HepG2 (cell line): Measurements from ENCODE around the gene IRS1. TPM values are rescaled to one million over a fixed set of nuclear protein-coding genes. Genes with fewer than 3 reads are reported as not detected.
A peak's percentile ranks its signal among the peaks of the same experiment; 100 is the strongest.

ENCODE experiments used
- AHR ChIP-seq: IDR thresholded peaks from 2 replicates; pipeline ENCODE4 v1.6.1; 2018; ENCODE audit warnings: missing genetic modification reagents, missing compliant biosample characterization
- ATF7 ChIP-seq, 2 experiments: fragments of 450-650 bp in 1 of 2; sonication (generic) in 1 of 2; formaldehyde crosslinking in 1 of 2; IDR thresholded peaks; 2 replicates each; pipeline versions ENCODE4 v1.4.0 to v1.6.1; 2016 to 2020; ENCODE audit warnings: antibody characterized with exemption in 1 of 2, mild to moderate bottlenecking in 1 of 2, missing genetic modification reagents in 1 of 2
- FOSL1 ChIP-seq: sonication (generic); formaldehyde crosslinking; IDR thresholded peaks from 2 replicates; pipeline ENCODE4 v1.9.0; 2021; ENCODE audit warnings: missing genetic modification reagents, borderline replicate concordance
- NRL ChIP-seq: sonication (generic); formaldehyde crosslinking; IDR thresholded peaks from 2 replicates; pipeline ENCODE4 v1.5.0; 2020; ENCODE audit warnings: missing genetic modification reagents, mild to moderate bottlenecking, moderate library complexity, borderline replicate concordance
- SAP130 ChIP-seq: IDR thresholded peaks from 2 replicates; pipeline ENCODE4 v1.6.1; 2016; ENCODE audit warnings: low read depth
- SMYD3 ChIP-seq: sonication (generic); formaldehyde crosslinking; IDR thresholded peaks from 2 replicates; pipeline ENCODE4 v1.8.1; 2023; ENCODE audit warnings: mild to moderate bottlenecking, missing genetic modification reagents
- THAP11 ChIP-seq: IDR thresholded peaks from 2 replicates; pipeline ENCODE4 v1.6.1; 2016; ENCODE audit warnings: missing biosample characterization, missing genetic modification reagents
- YEATS2 ChIP-seq: sonication (generic); formaldehyde crosslinking; IDR thresholded peaks from 2 replicates; pipeline ENCODE4 v1.4.0; 2020; ENCODE audit warnings: missing genetic modification reagents, borderline replicate concordance
- ZFP36 ChIP-seq: fragments of 150-350 bp; IDR thresholded peaks from 2 replicates; pipeline ENCODE4 v1.6.1; 2018; ENCODE audit warnings: borderline replicate concordance, low read length, low read depth; ENCODE audit not compliant: partially characterized antibody
- ZFP90 ChIP-seq: sonication (generic); formaldehyde crosslinking; IDR thresholded peaks from 2 replicates; pipeline ENCODE4 v1.8.0; 2022; ENCODE audit warnings: missing genetic modification reagents, mild to moderate bottlenecking, inconsistent platforms, borderline replicate concordance
- ZFX ChIP-seq: sonication (generic); formaldehyde crosslinking; IDR thresholded peaks from 2 replicates; pipeline ENCODE4 v1.4.0; 2020; ENCODE audit warnings: mild to moderate bottlenecking, low read depth, missing genetic modification reagents, moderate library complexity
- ZNF30 ChIP-seq: sonication (generic); formaldehyde crosslinking; IDR thresholded peaks from 2 replicates; pipeline ENCODE4 v1.5.0; 2020; ENCODE audit warnings: mild to moderate bottlenecking, missing genetic modification reagents
- ZNF468 ChIP-seq: sonication (generic); formaldehyde crosslinking; IDR thresholded peaks from 2 replicates; pipeline ENCODE4 v1.8.0; 2022; ENCODE audit warnings: mild to moderate bottlenecking, moderate library complexity, missing genetic modification reagents
- ZNF747 ChIP-seq: sonication (generic); formaldehyde crosslinking; IDR thresholded peaks from 2 replicates; pipeline ENCODE4 v1.8.1; 2023; ENCODE audit warnings: missing genetic modification reagents, mild to moderate bottlenecking, borderline replicate concordance
- ZNF782 ChIP-seq: sonication (generic); formaldehyde crosslinking; IDR thresholded peaks from 2 replicates; pipeline ENCODE4 v1.4.0; 2020; ENCODE audit warnings: missing genetic modification reagents, mild to moderate bottlenecking, borderline replicate concordance
- polyA plus RNA-seq, 8 experiments: library from polyadenylated mRNA; depleted of rRNA in 3 of 8; stranded (reverse) in 7 of 8; unstranded in 1 of 8; fragments of >200 nt; fragmentation: Illumina TruSeq in 4 of 8; extraction: Trizol in 4 of 8; gene quantifications; 2 replicates each; pipeline versions ENCODE4 v1.2.1 to v1.2.3, GENCODE V29; 2011 to 2016; ENCODE audit warnings: low read depth in 4 of 8, missing spikeins in 1 of 8, mixed read lengths in 1 of 8; ENCODE audit not compliant: insufficient read depth in 1 of 8
- total RNA-seq, 5 experiments: library from RNA; depleted of rRNA; stranded (reverse); fragments of >200 nt; fragmentation: Illumina TruSeq; extraction: Trizol; gene quantifications; 2 replicates each; pipeline ENCODE4 v1.2.3, GENCODE V29; 2016; ENCODE audit warnings: low read depth in 1 of 5
- TF ChIP-seq, protein P1 (sequence below): sonication (generic); formaldehyde crosslinking; IDR thresholded peaks from 2 replicates; pipeline ENCODE4 v1.5.0; 2020; ENCODE audit warnings: mild to moderate bottlenecking, missing genetic modification reagents
- TF ChIP-seq, protein P2 (sequence below): sonication (generic); formaldehyde crosslinking; IDR thresholded peaks from 2 replicates; pipeline ENCODE4 v1.5.1; 2020; ENCODE audit warnings: mild to moderate bottlenecking, missing genetic modification reagents, moderate library complexity
- TF ChIP-seq, protein P3 (sequence below): sonication (generic); formaldehyde crosslinking; conservative IDR thresholded peaks from 2 replicates; pipeline ENCODE4 v1.8.0; 2022; ENCODE audit warnings: mild to moderate bottlenecking, moderate library complexity, missing genetic modification reagents
- TF ChIP-seq, protein P4 (sequence below): sonication (generic); formaldehyde crosslinking; IDR thresholded peaks from 2 replicates; pipeline ENCODE4 v1.5.0; 2020; ENCODE audit warnings: mild to moderate bottlenecking, missing genetic modification reagents

Gene IRS1
- total and polyA plus RNA-seq, 2 of the 13 experiments (the other 11 are each of a cell fraction or from before 2014, with no cell fraction given): 8.7 to 9.0 TPM

DNA sequence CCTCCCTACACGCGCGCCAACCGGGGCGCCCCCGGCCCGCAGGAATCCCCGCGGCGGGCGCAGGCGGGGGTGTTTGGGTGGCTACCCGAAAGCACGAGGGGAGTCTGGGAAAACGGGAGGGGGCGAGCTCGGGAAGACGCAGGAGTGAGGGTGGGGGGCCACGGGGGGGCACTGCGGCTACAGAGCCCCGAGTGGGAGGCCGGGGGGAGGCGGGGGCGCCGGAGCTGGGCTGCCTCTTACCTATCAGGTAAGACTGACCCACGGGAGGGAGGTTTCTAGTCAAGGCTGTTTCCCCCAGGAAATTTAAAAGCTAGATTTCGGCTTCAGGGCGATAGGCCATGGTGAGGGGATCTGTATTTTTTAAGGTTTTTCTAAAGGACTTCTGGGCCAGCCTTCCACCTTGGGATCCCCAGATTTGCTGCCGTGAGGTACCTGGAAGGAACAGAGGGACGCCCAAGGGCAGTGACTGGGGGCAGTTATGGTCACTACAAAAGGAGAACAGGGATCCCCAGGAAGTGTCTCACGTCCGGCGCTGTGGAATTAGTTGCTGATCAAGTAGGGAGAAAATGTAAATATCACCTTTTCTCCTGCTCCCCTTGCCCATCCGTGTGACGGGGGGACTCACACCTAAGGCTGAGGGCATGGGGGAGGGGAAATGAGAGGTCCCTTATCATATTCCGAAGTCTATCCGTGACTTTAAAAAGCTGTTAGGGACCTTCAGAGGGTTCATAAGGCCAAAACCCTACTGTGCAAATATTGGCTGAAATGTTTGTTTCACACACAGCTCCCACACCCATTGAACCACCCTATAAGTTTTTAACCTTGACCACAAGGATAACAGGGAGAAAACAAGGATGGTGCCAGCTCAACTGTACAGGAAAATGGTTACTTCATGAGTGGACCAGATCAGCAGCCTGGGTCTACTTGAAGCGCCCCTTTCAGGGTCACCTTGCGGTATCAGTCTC is 638 bp upstream of the IRS1 start (continued):
- TF ChIP-seq, protein P1, sequence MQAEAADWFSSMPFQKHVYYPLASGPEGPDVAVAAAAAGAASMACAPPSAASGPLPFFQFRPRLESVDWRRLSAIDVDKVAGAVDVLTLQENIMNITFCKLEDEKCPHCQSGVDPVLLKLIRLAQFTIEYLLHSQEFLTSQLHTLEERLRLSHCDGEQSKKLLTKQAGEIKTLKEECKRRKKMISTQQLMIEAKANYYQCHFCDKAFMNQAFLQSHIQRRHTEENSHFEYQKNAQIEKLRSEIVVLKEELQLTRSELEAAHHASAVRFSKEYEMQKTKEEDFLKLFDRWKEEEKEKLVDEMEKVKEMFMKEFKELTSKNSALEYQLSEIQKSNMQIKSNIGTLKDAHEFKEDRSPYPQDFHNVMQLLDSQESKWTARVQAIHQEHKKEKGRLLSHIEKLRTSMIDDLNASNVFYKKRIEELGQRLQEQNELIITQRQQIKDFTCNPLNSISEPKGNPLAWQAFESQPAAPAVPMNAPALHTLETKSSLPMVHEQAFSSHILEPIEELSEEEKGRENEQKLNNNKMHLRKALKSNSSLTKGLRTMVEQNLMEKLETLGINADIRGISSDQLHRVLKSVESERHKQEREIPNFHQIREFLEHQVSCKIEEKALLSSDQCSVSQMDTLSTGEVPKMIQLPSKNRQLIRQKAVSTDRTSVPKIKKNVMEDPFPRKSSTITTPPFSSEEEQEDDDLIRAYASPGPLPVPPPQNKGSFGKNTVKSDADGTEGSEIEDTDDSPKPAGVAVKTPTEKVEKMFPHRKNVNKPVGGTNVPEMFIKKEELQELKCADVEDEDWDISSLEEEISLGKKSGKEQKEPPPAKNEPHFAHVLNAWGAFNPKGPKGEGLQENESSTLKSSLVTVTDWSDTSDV: no peak
- peak; percentile 86 for TF ChIP-seq SMYD3 (CRISPR knock-in tag)
- no peak for TF ChIP-seq ZFP36
- TF ChIP-seq, protein P2, sequence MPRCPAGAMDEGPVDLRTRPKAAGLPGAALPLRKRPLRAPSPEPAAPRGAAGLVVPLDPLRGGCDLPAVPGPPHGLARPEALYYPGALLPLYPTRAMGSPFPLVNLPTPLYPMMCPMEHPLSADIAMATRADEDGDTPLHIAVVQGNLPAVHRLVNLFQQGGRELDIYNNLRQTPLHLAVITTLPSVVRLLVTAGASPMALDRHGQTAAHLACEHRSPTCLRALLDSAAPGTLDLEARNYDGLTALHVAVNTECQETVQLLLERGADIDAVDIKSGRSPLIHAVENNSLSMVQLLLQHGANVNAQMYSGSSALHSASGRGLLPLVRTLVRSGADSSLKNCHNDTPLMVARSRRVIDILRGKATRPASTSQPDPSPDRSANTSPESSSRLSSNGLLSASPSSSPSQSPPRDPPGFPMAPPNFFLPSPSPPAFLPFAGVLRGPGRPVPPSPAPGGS (CRISPR knock-in tag): peak; percentile 78
- peak; percentile 35; the same call in 1 of the 2 replicates for TF ChIP-seq ZFX (CRISPR knock-in tag)
- TF ChIP-seq AHR (CRISPR knock-in tag): no peak; the same call in 1 of the 2 replicates
- TF ChIP-seq ATF7 (IDR thresholded peaks at IDR 0.05): no peak
- peak; percentile 45; the same call in 1 of the 2 replicates for TF ChIP-seq ATF7 (CRISPR knock-in tag; IDR thresholded peaks at IDR 0.05)
- TF ChIP-seq, protein P3, sequence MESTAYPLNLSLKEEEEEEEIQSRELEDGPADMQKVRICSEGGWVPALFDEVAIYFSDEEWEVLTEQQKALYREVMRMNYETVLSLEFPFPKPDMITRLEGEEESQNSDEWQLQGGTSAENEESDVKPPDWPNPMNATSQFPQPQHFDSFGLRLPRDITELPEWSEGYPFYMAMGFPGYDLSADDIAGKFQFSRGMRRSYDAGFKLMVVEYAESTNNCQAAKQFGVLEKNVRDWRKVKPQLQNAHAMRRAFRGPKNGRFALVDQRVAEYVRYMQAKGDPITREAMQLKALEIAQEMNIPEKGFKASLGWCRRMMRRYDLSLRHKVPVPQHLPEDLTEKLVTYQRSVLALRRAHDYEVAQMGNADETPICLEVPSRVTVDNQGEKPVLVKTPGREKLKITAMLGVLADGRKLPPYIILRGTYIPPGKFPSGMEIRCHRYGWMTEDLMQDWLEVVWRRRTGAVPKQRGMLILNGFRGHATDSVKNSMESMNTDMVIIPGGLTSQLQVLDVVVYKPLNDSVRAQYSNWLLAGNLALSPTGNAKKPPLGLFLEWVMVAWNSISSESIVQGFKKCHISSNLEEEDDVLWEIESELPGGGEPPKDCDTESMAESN: peak; percentile 76; the same call in 1 of the 2 replicates
- TF ChIP-seq THAP11: peak; percentile 63; the same call in 1 of the 2 replicates
- peak; percentile 91 for TF ChIP-seq SAP130
- 0 out of 2 replicates have a peak, but pooled peaks have one; percentile 8 for TF ChIP-seq NRL (CRISPR knock-in tag)
- no peak; the same call in 1 of the 2 replicates for TF ChIP-seq YEATS2 (CRISPR knock-in tag)
- TF ChIP-seq, protein P4, sequence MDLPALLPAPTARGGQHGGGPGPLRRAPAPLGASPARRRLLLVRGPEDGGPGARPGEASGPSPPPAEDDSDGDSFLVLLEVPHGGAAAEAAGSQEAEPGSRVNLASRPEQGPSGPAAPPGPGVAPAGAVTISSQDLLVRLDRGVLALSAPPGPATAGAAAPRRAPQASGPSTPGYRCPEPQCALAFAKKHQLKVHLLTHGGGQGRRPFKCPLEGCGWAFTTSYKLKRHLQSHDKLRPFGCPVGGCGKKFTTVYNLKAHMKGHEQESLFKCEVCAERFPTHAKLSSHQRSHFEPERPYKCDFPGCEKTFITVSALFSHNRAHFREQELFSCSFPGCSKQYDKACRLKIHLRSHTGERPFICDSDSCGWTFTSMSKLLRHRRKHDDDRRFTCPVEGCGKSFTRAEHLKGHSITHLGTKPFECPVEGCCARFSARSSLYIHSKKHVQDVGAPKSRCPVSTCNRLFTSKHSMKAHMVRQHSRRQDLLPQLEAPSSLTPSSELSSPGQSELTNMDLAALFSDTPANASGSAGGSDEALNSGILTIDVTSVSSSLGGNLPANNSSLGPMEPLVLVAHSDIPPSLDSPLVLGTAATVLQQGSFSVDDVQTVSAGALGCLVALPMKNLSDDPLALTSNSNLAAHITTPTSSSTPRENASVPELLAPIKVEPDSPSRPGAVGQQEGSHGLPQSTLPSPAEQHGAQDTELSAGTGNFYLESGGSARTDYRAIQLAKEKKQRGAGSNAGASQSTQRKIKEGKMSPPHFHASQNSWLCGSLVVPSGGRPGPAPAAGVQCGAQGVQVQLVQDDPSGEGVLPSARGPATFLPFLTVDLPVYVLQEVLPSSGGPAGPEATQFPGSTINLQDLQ (CRISPR knock-in tag): peak; percentile 72
- peak; percentile 7; the same call in 1 of the 2 replicates for TF ChIP-seq ZFP90
- TF ChIP-seq ZNF747 (CRISPR knock-in tag): peak; percentile 69; the same call in 1 of the 2 replicates
- peak; percentile 34; the same call in 1 of the 2 replicates for TF ChIP-seq ZNF782 (CRISPR knock-in tag)
- no peak for TF ChIP-seq ZNF30 (CRISPR knock-in tag)
- TF ChIP-seq FOSL1 (CRISPR knock-in tag): no peak
- no peak for TF ChIP-seq ZNF468 (CRISPR knock-in tag)
